Right lobe of liver (tissue), 4 donors: Measurements from ENCODE around the gene CASQ2.

Source experiments
- POLR2A ChIP-seq: fragments of 450-650 bp; IDR thresholded peaks from one replicate; pipeline ENCODE4 v1.6.1; 2017; ENCODE audit warnings: antibody characterized with exemption, mild to moderate bottlenecking
- TF ChIP-seq, protein P1 (sequence below), 4 donors: fragments of 200-600 bp in 3 of 4; fragments of 450-650 bp in 1 of 4; IDR thresholded peaks; one replicate each; pipeline versions ENCODE4 v1.5.1 to v1.8.0; 2016 to 2022; ENCODE audit warnings: antibody characterized with exemption in 4 of 4, mild to moderate bottlenecking in 2 of 4
- donor health status: DM: no; HTN: no; CAD: no.
- donor health status: DM: no; HTN: no; CAD: no.
- donor health status: DM: no; HTN: yes; CAD: no.

DNA sequence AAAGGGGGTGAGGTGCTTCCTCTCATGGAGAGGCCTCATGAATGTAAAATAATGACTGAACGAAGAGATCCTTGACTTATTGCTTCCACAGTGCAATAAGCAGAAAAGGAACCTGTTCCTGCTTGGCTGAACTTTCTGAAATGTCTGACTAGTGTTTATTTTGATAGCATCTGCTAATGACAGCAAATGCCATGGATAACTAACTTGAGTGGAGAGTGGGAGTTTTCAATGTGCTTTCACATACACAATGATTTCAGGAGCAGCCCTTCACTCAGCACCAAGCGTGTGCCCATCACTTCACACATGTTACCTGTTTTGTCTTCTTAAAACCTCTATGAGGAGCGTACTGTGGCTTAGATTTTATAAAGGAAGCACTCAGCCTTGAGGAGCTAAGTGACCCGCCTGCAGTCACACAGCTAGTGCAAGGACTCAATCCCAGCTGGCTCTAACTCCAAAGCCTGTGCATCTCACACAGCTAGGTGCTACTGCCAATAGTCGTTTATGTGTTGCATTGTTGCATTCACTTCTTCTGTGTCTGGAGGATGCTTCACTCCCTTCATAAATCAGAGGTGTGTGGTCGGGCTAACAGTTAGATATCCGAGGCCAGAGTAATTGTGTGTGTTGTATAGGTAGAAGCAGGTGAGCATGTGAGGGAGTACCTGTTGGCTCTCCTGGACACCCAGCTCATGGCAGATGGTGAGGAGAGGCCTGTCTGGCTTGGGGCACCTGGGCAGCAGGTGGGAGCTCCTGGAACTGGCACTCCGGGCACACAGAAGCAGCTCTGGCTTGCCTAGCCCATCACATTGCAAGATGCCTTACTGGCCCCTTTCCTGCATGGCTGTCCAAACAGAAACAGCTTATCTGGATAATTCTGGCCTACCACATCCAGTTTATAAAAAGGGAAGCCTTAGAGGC lies 12.8 kb downstream of the CASQ2 start:
- TF ChIP-seq, protein P1, sequence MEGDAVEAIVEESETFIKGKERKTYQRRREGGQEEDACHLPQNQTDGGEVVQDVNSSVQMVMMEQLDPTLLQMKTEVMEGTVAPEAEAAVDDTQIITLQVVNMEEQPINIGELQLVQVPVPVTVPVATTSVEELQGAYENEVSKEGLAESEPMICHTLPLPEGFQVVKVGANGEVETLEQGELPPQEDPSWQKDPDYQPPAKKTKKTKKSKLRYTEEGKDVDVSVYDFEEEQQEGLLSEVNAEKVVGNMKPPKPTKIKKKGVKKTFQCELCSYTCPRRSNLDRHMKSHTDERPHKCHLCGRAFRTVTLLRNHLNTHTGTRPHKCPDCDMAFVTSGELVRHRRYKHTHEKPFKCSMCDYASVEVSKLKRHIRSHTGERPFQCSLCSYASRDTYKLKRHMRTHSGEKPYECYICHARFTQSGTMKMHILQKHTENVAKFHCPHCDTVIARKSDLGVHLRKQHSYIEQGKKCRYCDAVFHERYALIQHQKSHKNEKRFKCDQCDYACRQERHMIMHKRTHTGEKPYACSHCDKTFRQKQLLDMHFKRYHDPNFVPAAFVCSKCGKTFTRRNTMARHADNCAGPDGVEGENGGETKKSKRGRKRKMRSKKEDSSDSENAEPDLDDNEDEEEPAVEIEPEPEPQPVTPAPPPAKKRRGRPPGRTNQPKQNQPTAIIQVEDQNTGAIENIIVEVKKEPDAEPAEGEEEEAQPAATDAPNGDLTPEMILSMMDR (IDR thresholded peaks at IDR 0.05): no peak
- no peak for TF ChIP-seq POLR2A
